H1 (cell line): ENCODE results near the gene NCOA6. TPM values are rescaled to one million over a fixed set of nuclear protein-coding genes. Genes with fewer than 3 reads are reported as not detected.

ENCODE experiments used
- CTCF ChIA-PET: fragments of 300-600 bp; sonication (Branson Sonifier 250); formaldehyde crosslinking; loops from one replicate; lab custom pipeline; 2021; ENCODE audit not compliant: partially characterized antibody; lab: Charles Lee
- POLR2A ChIA-PET: fragments of 300-600 bp; sonication (Branson Sonifier 250); formaldehyde crosslinking; loops from one replicate; lab custom pipeline; 2021; ENCODE audit warnings: inconsistent platforms; ENCODE audit not compliant: partially characterized antibody; lab: Charles Lee
- DNase-seq, 2 experiments: peaks; one replicate each; pipeline versions ENCODE4 v3.0.0 to v3.0.0-alpha.2; 2010 to 2022; ENCODE audit warnings: low spot score in 2 of 2, low read depth in 1 of 2, mixed read lengths in 1 of 2
- FAIRE-seq: peaks from 2 replicates; lab custom pipeline; 2011; peaks lifted over from hg19 to GRCh38; lab: Jason Lieb, UNC
- H2AFZ ChIP-seq: 2 replicates; pipeline ENCODE4 v1.8.1; 2012; ENCODE audit warnings: low read length, inconsistent platforms
- H2AK5ac ChIP-seq: 2 replicates; pipeline ENCODE4 v1.6.1; 2013; ENCODE audit warnings: low read depth, low read length
- H2BK120ac ChIP-seq: replicated peaks from 2 replicates; pipeline ENCODE3; 2013; ENCODE audit warnings: low read depth, low read length, inconsistent platforms
- H2BK12ac ChIP-seq: 2 replicates; pipeline ENCODE4 v1.6.1; 2013; ENCODE audit warnings: low read depth, low read length
- H2BK15ac ChIP-seq: 2 replicates; pipeline ENCODE4 v1.6.1; 2013; ENCODE audit warnings: low read length
- H2BK20ac ChIP-seq: 2 replicates; pipeline ENCODE4 v1.6.1; 2013; ENCODE audit warnings: low read length
- H2BK5ac ChIP-seq: 2 replicates; pipeline ENCODE4 v1.6.1; 2013; ENCODE audit warnings: low read depth, low read length
- H3K14ac ChIP-seq: 2 replicates; pipeline ENCODE4 v1.6.1; 2013; ENCODE audit warnings: inconsistent platforms; ENCODE audit not compliant: insufficient read length
- H3K18ac ChIP-seq: 2 replicates; pipeline ENCODE4 v1.6.1; 2013; ENCODE audit warnings: low read length; ENCODE audit errors: extremely low read depth
- H3K23ac ChIP-seq: 2 replicates; pipeline ENCODE4 v1.6.1; 2013; ENCODE audit warnings: inconsistent platforms; ENCODE audit not compliant: insufficient read length
- H3K23me2 ChIP-seq: 2 replicates; pipeline ENCODE4 v1.6.1; 2013; ENCODE audit warnings: low read depth, low read length
- H3K27ac ChIP-seq: 2 replicates; pipeline ENCODE4 v1.6.1; 2011; ENCODE audit warnings: low read depth, low read length, inconsistent platforms
- H3K27me3 ChIP-seq, 4 experiments: replicated peaks in 1 of 4; 1 replicate in 1 of 4; 2 replicates in 3 of 4; pipeline versions ENCODE4 v1.6.1 to v1.8.1; 2011 to 2013; ENCODE audit warnings: low read length in 3 of 4, mild to moderate bottlenecking in 3 of 4, inconsistent platforms in 2 of 4, mixed read lengths in 2 of 4, moderate library complexity in 1 of 4; ENCODE audit not compliant: control insufficient read depth in 3 of 4, insufficient read depth in 3 of 4; ENCODE audit errors: extremely low read depth in 1 of 4
- H3K36me3 ChIP-seq, 4 experiments: 2 replicates each; pipeline versions ENCODE4 v1.6.1 to v1.8.1; 2011 to 2013; ENCODE audit warnings: mild to moderate bottlenecking in 4 of 4, low read length in 3 of 4, moderate library complexity in 2 of 4, control low read depth in 1 of 4, inconsistent platforms in 1 of 4; ENCODE audit not compliant: insufficient read depth in 4 of 4, control insufficient read depth in 2 of 4
- H3K4ac ChIP-seq: replicated peaks from 2 replicates; pipeline ENCODE3; 2013; ENCODE audit warnings: low read length, low read depth, mixed read lengths, inconsistent platforms; ENCODE audit not compliant: insufficient read length
- H3K4me1 ChIP-seq, 4 experiments: replicated peaks in 1 of 4; 1 replicate in 1 of 4; 2 replicates in 3 of 4; pipeline versions ENCODE4 v1.6.1 to v1.8.1; 2011 to 2013; ENCODE audit warnings: low read length in 3 of 4, inconsistent platforms in 2 of 4, mixed read lengths in 1 of 4; ENCODE audit not compliant: insufficient read depth in 4 of 4, control insufficient read depth in 3 of 4
- H3K4me2 ChIP-seq, 2 experiments: 2 replicates each; pipeline versions ENCODE4 v1.6.1 to v1.8.1; 2011 to 2013; ENCODE audit warnings: low read depth in 2 of 2, low read length in 2 of 2, control low read depth in 1 of 2, inconsistent platforms in 1 of 2, mild to moderate bottlenecking in 1 of 2; ENCODE audit not compliant: insufficient read depth in 1 of 2
- H3K4me3 ChIP-seq, 4 experiments: fragments of 200-600, 300-600 bp in 1 of 4; sonication (generic), shearing (Covaris generic), sonication (Bioruptor Twin) in 1 of 4; 2 replicates each; pipeline versions ENCODE4 v1.5.1 to v1.8.1; 2011 to 2016; ENCODE audit warnings: low read length in 4 of 4, low read depth in 3 of 4, control low read depth in 2 of 4, inconsistent platforms in 2 of 4, mild to moderate bottlenecking in 2 of 4, mixed read lengths in 1 of 4, moderate library complexity in 1 of 4; ENCODE audit not compliant: insufficient read depth in 2 of 4; ENCODE audit errors: extremely low read depth in 1 of 4
- H3K56ac ChIP-seq: replicated peaks from 2 replicates; pipeline ENCODE3; 2013; ENCODE audit warnings: low read depth, mild to moderate bottlenecking, mixed read lengths, low read length, inconsistent platforms; ENCODE audit not compliant: insufficient read length
- H3K79me1 ChIP-seq: 2 replicates; pipeline ENCODE4 v1.6.1; 2013; ENCODE audit warnings: low read depth, low read length, control low read depth
- H3K79me2 ChIP-seq, 2 experiments: 2 replicates each; pipeline versions ENCODE4 v1.6.1 to v1.8.1; 2012 to 2013; ENCODE audit warnings: low read length in 2 of 2, mild to moderate bottlenecking in 2 of 2, inconsistent platforms in 1 of 2; ENCODE audit not compliant: insufficient read depth in 2 of 2, control insufficient read depth in 1 of 2
- H3K9ac ChIP-seq, 4 experiments: replicated peaks in 1 of 4; 1 replicate in 1 of 4; 2 replicates in 3 of 4; pipeline versions ENCODE4 v1.6.1 to v1.8.1; 2011 to 2013; ENCODE audit warnings: low read depth in 3 of 4, low read length in 3 of 4, control low read depth in 2 of 4, mild to moderate bottlenecking in 2 of 4, moderate library complexity in 2 of 4, inconsistent platforms in 1 of 4; ENCODE audit errors: extremely low read depth in 1 of 4
- H3K9me3 ChIP-seq, 2 experiments: 2 replicates each; pipeline versions ENCODE4 v1.6.1 to v1.8.1; 2012 to 2013; ENCODE audit warnings: mild to moderate bottlenecking in 2 of 2, moderate library complexity in 2 of 2, control low read depth in 1 of 2, inconsistent platforms in 1 of 2, low read depth in 1 of 2, low read length in 1 of 2, mixed read lengths in 1 of 2; ENCODE audit not compliant: insufficient read depth in 2 of 2
- H4K20me1 ChIP-seq, 2 experiments: replicated peaks in 1 of 2; 2 replicates each; pipeline versions ENCODE3 to v1.8.1; 2011 to 2013; ENCODE audit warnings: inconsistent platforms in 2 of 2, low read length in 2 of 2, mild to moderate bottlenecking in 1 of 2; ENCODE audit not compliant: insufficient read depth in 2 of 2, control insufficient read depth in 1 of 2
- H4K5ac ChIP-seq: 2 replicates; pipeline ENCODE4 v1.6.1; 2013; ENCODE audit warnings: low read length, low read depth, mixed read lengths, inconsistent platforms; ENCODE audit not compliant: insufficient read length
- H4K8ac ChIP-seq: 2 replicates; pipeline ENCODE4 v1.8.0; 2013; ENCODE audit warnings: mild to moderate bottlenecking, moderate library complexity, low read length, inconsistent platforms; ENCODE audit not compliant: insufficient read depth; ENCODE audit errors: extremely low read depth
- H4K91ac ChIP-seq: replicated peaks from 2 replicates; pipeline ENCODE3; 2013; ENCODE audit warnings: low read length, mixed read lengths, inconsistent platforms; ENCODE audit not compliant: insufficient read length
- HDAC2 ChIP-seq, 2 experiments: fragments of 300-600 bp in 1 of 2; sonication (generic) in 1 of 2; IDR thresholded peaks; 2 replicates each; pipeline ENCODE4 v1.6.1; 2011 to 2012; ENCODE audit warnings: low read depth in 2 of 2, low read length in 2 of 2, mild to moderate bottlenecking in 2 of 2, moderate library complexity in 2 of 2, borderline replicate concordance in 1 of 2, inconsistent platforms in 1 of 2
- USF2 ChIP-seq: IDR thresholded peaks from 2 replicates; pipeline ENCODE4 v1.6.1; 2011; ENCODE audit warnings: low read length, improper control_type of control experiment
- WGBS, 2 experiments: shearing (Covaris generic) in 1 of 2; methylation state at CpG; one replicate each; pipeline versions ENCODE4 v1.1.6 to v1.1.7; 2013 to 2015; ENCODE audit warnings: low lambda C conversion rate in 2 of 2, mixed read lengths in 2 of 2, inconsistent platforms in 1 of 2, low coverage in 1 of 2, missing lambda C conversion rate in 1 of 2; ENCODE audit not compliant: insufficient replicate concordance in 2 of 2, insufficient coverage in 1 of 2, insufficient read length in 1 of 2; ENCODE audit errors: extremely low coverage in 1 of 2, missing lambda C conversion rate in 1 of 2; 5-methylcytosine and 5-hydroxymethylcytosine counted together
- long read RNA-seq, 2 experiments: library from RNA in 1 of 2; library from capped mRNA in 1 of 2; stranded (forward); transcript quantifications; one replicate each; pipeline ENCODE4 v2.0.0, GENCODE V29; 2021; ENCODE audit warnings: inconsistent platforms in 1 of 2
- polyA minus RNA-seq, 3 experiments: library from RNA; depleted of rRNA, polyadenylated mRNA; stranded (reverse); fragments of >200 nt; gene quantifications; 1 replicate in 2 of 3; 2 replicates in 1 of 3; pipeline ENCODE4 v1.2.3, GENCODE V29; 2011
- polyA plus RNA-seq, 7 experiments: library from polyadenylated mRNA; depleted of rRNA in 3 of 7; stranded (reverse) in 5 of 7; unstranded in 2 of 7; fragments of >200 nt in 5 of 7; fragments of 200-250 nt in 2 of 7; gene quantifications; 1 replicate in 5 of 7; 2 replicates in 1 of 7; 4 replicates in 1 of 7; pipeline versions ENCODE4 v1.2.1 to v1.2.3, GENCODE V29; 2011 to 2013; ENCODE audit warnings: missing spikeins in 2 of 7, mixed read lengths in 2 of 7
- total RNA-seq: library from RNA; stranded (reverse); fragmentation: NEBNext Ultra II Directional; extraction: Animal tissue kit (Norgen Biotek cat#: 25700); gene quantifications from 2 replicates; pipeline ENCODE4 v1.2.1, GENCODE V29; 2021
- TF ChIP-seq, protein P1 (sequence below): IDR thresholded peaks from 2 replicates; pipeline ENCODE4 v1.6.1; 2011; ENCODE audit warnings: low read depth, mild to moderate bottlenecking, low read length; ENCODE audit not compliant: insufficient read depth

Gene NCOA6
- total RNA-seq (9.5 TPM in 2 replicates), polyA plus RNA-seq (2011; rRNA removed) (8.8 and 9.0 TPM in 2 replicates), polyA minus RNA-seq (2011; rRNA and poly(A)+ RNA removed) (10.3 and 11.1 TPM in 2 replicates)
- 5.9 TPM for polyA plus RNA-seq (2011; cell fraction: cytosol; rRNA removed)
- polyA plus RNA-seq (2011; cell fraction: nucleus; rRNA removed), result 8.7 TPM
- polyA plus RNA-seq (2012, experiment 1 of 2), result 8.8 to 14.8 TPM (median 11.6 TPM) in 4 replicates
- 2.8 TPM for polyA plus RNA-seq (2012, experiment 2 of 2)
- 5.5 TPM for polyA plus RNA-seq (2013, experiment 1 of 2)
- polyA plus RNA-seq (2013, experiment 2 of 2), result 5.6 TPM
- polyA minus RNA-seq (2011; cell fraction: cytosol; rRNA and poly(A)+ RNA removed), result 7.9 TPM
- 10.1 TPM for polyA minus RNA-seq (2011; cell fraction: nucleus; rRNA and poly(A)+ RNA removed)
- long read RNA-seq, experiment 1, partial matches to known transcripts, result 5 of 9 reads
- long read RNA-seq, experiment 1, other reads (novel, unspliced or antisense), result 4 of 9 reads
- long read RNA-seq, experiment 2, result 0 reads

- Histone ChIP-seq H4K8ac (peak within 1 kb of the TSS; percentile 42; the same call in 1 of the 2 replicates), H2BK12ac (peak within 1 kb of the TSS; percentile 52; the same call in 1 of the 2 replicates)
- CTCF ChIA-PET, result interaction anchor here (0.5 to 1.0 kb wide), 4 partner anchors 39 to 124 kb away, joined by 3 to 4 read pairs (median 3); no protein-coding TSS in a partner anchor
- TF ChIP-seq USF2, result peak; percentile 88
- TF ChIP-seq, protein P1, sequence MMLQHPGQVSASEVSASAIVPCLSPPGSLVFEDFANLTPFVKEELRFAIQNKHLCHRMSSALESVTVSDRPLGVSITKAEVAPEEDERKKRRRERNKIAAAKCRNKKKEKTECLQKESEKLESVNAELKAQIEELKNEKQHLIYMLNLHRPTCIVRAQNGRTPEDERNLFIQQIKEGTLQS, result peak; percentile 66
- TF ChIP-seq HDAC2 (IDR thresholded peaks at IDR 0.05; ENCODE audit: borderline replicate concordance in 1 of 2, low read depth in 2 of 2, low read length in 2 of 2), result peak in 1 of 2 experiments; percentile 55; a peak in 1 of 4 replicates
These were observed at the start of gene NCOA6 for GRCh38 chr20:34825530-34826362. Gene NCOA6, minus strand, starts transcription at chr20:34825651. Its CDS starts 43,296 bp downstream, at chr20:34782355.

More at GRCh38 chr20:34825530-34826362, at the start of gene NCOA6:
- POLR2A ChIA-PET, result interaction anchor here (0.6 to 1.0 kb wide), 3 partner anchors 8 to 129 kb away, joined by 3 to 4 read pairs (median 3); no protein-coding TSS in a partner anchor
- peak within 1 kb of the TSS; percentile 77 to 88 for H3K4me2 ChIP-seq
- H4K91ac ChIP-seq, result peak within 1 kb of the TSS; percentile 72
- no peaks in the 10 kb centered on the region for H3K36me3 ChIP-seq
- 49% methylated on average over 13 of the region's 52 CpGs; no CpG with 5 or more reads in 1 of the 2 experiments for WGBS, 2 experiments
- H3K4me3 ChIP-seq, result peak within 1 kb of the TSS; percentile 87 to 92 (median 88)
- peak within 1 kb of the TSS; percentile 74 for H3K56ac ChIP-seq
- no peaks in the 10 kb centered on the region for H4K20me1 ChIP-seq
- peak within 1 kb of the TSS; percentile 91; the same call in 1 of the 2 replicates for H3K27ac ChIP-seq
- peaks cover 5% of the 10 kb centered on the region for H3K23me2 ChIP-seq
- no peak for FAIRE-seq
- H3K4ac ChIP-seq, result peak within 1 kb of the TSS; percentile 9
- no peaks in the 10 kb centered on the region for H3K4me1 ChIP-seq
- H2BK120ac ChIP-seq, result no peak within 1 kb of the TSS
- no peak within 1 kb of the TSS for H3K14ac ChIP-seq
- H3K9me3 ChIP-seq, result no peaks in the 10 kb centered on the region
- H2AFZ ChIP-seq, result peak within 1 kb of the TSS; percentile 90; the same call in 1 of the 2 replicates
- H2BK5ac ChIP-seq, result peak within 1 kb of the TSS; percentile 84
- peak within 1 kb of the TSS; percentile 46 to 95 (median 84); a peak in 6 of 7 replicates for H3K9ac ChIP-seq
- H3K79me2 ChIP-seq, result peaks cover 0 to 23% of the 10 kb centered on the region in 2 experiments; a peak in 2 of 4 replicates
- peaks cover 5% of the 10 kb centered on the region; the same call in 1 of the 2 replicates for H3K79me1 ChIP-seq
- H3K18ac ChIP-seq, result peak within 1 kb of the TSS; percentile 95
- no peak within 1 kb of the TSS for H3K23ac ChIP-seq
- H2BK20ac ChIP-seq, result no peak within 1 kb of the TSS
- H2BK15ac ChIP-seq, result peak within 1 kb of the TSS; percentile 72; the same call in 1 of the 2 replicates
- no peaks in the 10 kb centered on the region for H3K27me3 ChIP-seq
- no peak within 1 kb of the TSS for H2AK5ac ChIP-seq
- H4K5ac ChIP-seq, result peak within 1 kb of the TSS; percentile 64
- peak; percentile 13 to 78 for DNase-seq
